GM21576 (cell line): Measurements from ENCODE around the gene SIPA1L2.
A peak's percentile ranks its signal among the peaks of the same experiment; 100 is the strongest.
"Not testable (repeated sequence)": the region's sequence is repeated elsewhere in the genome, so short reads cannot be mapped to it uniquely, and the experiment has no call there.

Source experiments
- ATAC-seq: cut with Tn5 transposase; IDR thresholded peaks from one replicate; pipeline ENCODE4 v1.9.1; 2021; ENCODE audit warnings: mild to moderate bottlenecking, moderate library complexity; ENCODE audit not compliant: unreplicated experiment

The SIPA1L2 gene

GRCh38 chr1:232620356-232620969 lies 9.5 kb downstream of the SIPA1L2 start:
- no peak for ATAC-seq

GRCh38 chr1:232617237-232617636 lies 12.7 kb downstream of the SIPA1L2 start:
- no peak for ATAC-seq

GRCh38 chr1:232615306-232615800 lies 14.6 kb downstream of the SIPA1L2 start:
- no peak for ATAC-seq

GRCh38 chr1:232614811-232615210 lies 15.1 kb downstream of the SIPA1L2 start:
- ATAC-seq = no peak

GRCh38 chr1:232613752-232614381 lies 16.1 kb downstream of the SIPA1L2 start:
- no peak for ATAC-seq

GRCh38 chr1:232612836-232613235 lies 17.1 kb downstream of the SIPA1L2 start:
- ATAC-seq = not testable (repeated sequence)

GRCh38 chr1:232611834-232612233 lies 18.1 kb downstream of the SIPA1L2 start:
- ATAC-seq = no peak

GRCh38 chr1:232610902-232611745 lies 18.8 kb downstream of the SIPA1L2 start:
- ATAC-seq = not testable (repeated sequence)

GRCh38 chr1:232610192-232610901 lies 19.6 kb downstream of the SIPA1L2 start:
- ATAC-seq = no peak

- no peak for ATAC-seq
Observed at GRCh38 chr1:232608427-232608826, 21.5 kb downstream of the SIPA1L2 start.

GRCh38 chr1:232602622-232603021 lies 27.3 kb downstream of the SIPA1L2 start:
- no peak for ATAC-seq

- ATAC-seq = no peak
Observed at GRCh38 chr1:232600424-232601258, 29.3 kb downstream of the SIPA1L2 start.

- peak; percentile 54 for ATAC-seq
Observed at GRCh38 chr1:232599178-232600041, 30.5 kb downstream of the SIPA1L2 start.

GRCh38 chr1:232598837-232599177 lies 31.1 kb downstream of the SIPA1L2 start:
- no peak for ATAC-seq

- no peak for ATAC-seq
Observed at GRCh38 chr1:232598133-232598532, 31.8 kb downstream of the SIPA1L2 start.

- ATAC-seq = peak; percentile 52
Observed at GRCh38 chr1:232597721-232598120, 32.2 kb downstream of the SIPA1L2 start.

GRCh38 chr1:232596666-232597303 lies 33.1 kb downstream of the SIPA1L2 start:
- ATAC-seq = peak; percentile 34

- ATAC-seq = no peak
Observed at GRCh38 chr1:232594768-232595698, 34.9 kb downstream of the SIPA1L2 start.
